Neural progenitor cell (in vitro differentiated cells): ENCODE measurements around the gene IL17RA. TPM values are rescaled to one million over a fixed set of nuclear protein-coding genes. Genes with fewer than 3 reads are reported as not detected.

Experiments
- DNase-seq: peaks from one replicate; pipeline ENCODE4 v3.0.0-alpha.2; 2016; ENCODE audit warnings: low spot score
- H2AFZ ChIP-seq: fragments of 200-600 bp; sonication (generic); replicated peaks from 2 replicates; pipeline ENCODE4 v1.6.1; 2016; ENCODE audit warnings: antibody characterized with exemption
- H3F3A ChIP-seq: fragments of 200-600 bp; sonication (generic); 2 replicates; pipeline ENCODE4 v1.6.1; 2016; ENCODE audit warnings: antibody characterized with exemption, low read depth
- H3K27ac ChIP-seq: fragments of 200-600 bp; sonication (generic); 2 replicates; pipeline ENCODE4 v1.5.1; 2016; ENCODE audit warnings: mild to moderate bottlenecking
- H3K27me3 ChIP-seq: fragments of 200-600 bp; sonication (generic); 2 replicates; pipeline ENCODE4 v1.6.1; 2016; ENCODE audit warnings: mild to moderate bottlenecking, moderate library complexity
- H3K36me3 ChIP-seq: fragments of 200-600 bp; sonication (generic); 2 replicates; pipeline ENCODE4 v1.5.1; 2016
- H3K4me1 ChIP-seq: fragments of 200-600 bp; sonication (generic); 2 replicates; pipeline ENCODE4 v1.6.1; 2016; ENCODE audit warnings: mixed run types
- H3K4me2 ChIP-seq: fragments of 200-600 bp; sonication (generic); 2 replicates; pipeline ENCODE4 v1.6.1; 2016
- H3K4me3 ChIP-seq: fragments of 200-600 bp; sonication (generic); 2 replicates; pipeline ENCODE4 v1.5.1; 2016
- H3K79me2 ChIP-seq: fragments of 200-600 bp; sonication (generic); 2 replicates; pipeline ENCODE4 v1.6.1; 2016; ENCODE audit warnings: low read depth
- H3K9ac ChIP-seq: fragments of 200-600 bp; sonication (generic); 2 replicates; pipeline ENCODE4 v1.6.1; 2016
- H3K9me3 ChIP-seq: fragments of 200-600 bp; sonication (generic); 2 replicates; pipeline ENCODE4 v1.5.1; 2016; ENCODE audit warnings: low read depth
- H4K20me1 ChIP-seq: fragments of 200-600 bp; sonication (generic); 2 replicates; pipeline ENCODE4 v1.6.1; 2016; ENCODE audit warnings: low read depth
- H3K27ac Mint-ChIP-seq: 3 replicates; pipeline ENCODE4 v1.8.0; 2021; ENCODE audit warnings: mixed read lengths
- H3K27me3 Mint-ChIP-seq: 2 replicates; pipeline ENCODE4 v1.8.0; 2022; ENCODE audit warnings: low read depth, mild to moderate bottlenecking, inconsistent platforms, moderate library complexity, mixed read lengths; ENCODE audit not compliant: insufficient read depth
- H3K36me3 Mint-ChIP-seq: 3 replicates; pipeline ENCODE4 v1.8.0; 2021; ENCODE audit warnings: mixed read lengths
- H3K4me1 Mint-ChIP-seq: 3 replicates; pipeline ENCODE4 v1.8.0; 2021; ENCODE audit warnings: mixed read lengths
- H3K4me3 Mint-ChIP-seq: 3 replicates; pipeline ENCODE4 v1.8.0; 2021; ENCODE audit warnings: mild to moderate bottlenecking, moderate library complexity, mixed read lengths
- H3K9me3 Mint-ChIP-seq: 3 replicates; pipeline ENCODE4 v1.8.0; 2020; ENCODE audit warnings: mixed read lengths
- EZH2 ChIP-seq: fragments of 200-600 bp; sonication (generic); IDR thresholded peaks from 2 replicates; pipeline ENCODE4 v1.6.1; 2017; ENCODE audit warnings: antibody characterized with exemption, mild to moderate bottlenecking, moderate library complexity
- EZH2phosphoT487 ChIP-seq: fragments of 200-600 bp; sonication (generic); IDR thresholded peaks from 2 replicates; pipeline ENCODE4 v1.6.1; 2017; ENCODE audit warnings: antibody characterized with exemption
- total RNA-seq: library from RNA; depleted of rRNA; stranded (reverse); fragments of >200 nt; gene quantifications from 2 replicates; pipeline ENCODE4 v1.2.3, GENCODE V29; 2015; ENCODE audit warnings: low replicate concordance
- TF ChIP-seq, protein P1 (sequence below): fragments of 200-600 bp; sonication (generic); IDR thresholded peaks from 2 replicates; pipeline ENCODE4 v1.5.1; 2017; ENCODE audit warnings: antibody characterized with exemption, mild to moderate bottlenecking

The IL17RA gene
- total RNA-seq, 1 donor from 2014 or later = 5.2 TPM

DNA sequence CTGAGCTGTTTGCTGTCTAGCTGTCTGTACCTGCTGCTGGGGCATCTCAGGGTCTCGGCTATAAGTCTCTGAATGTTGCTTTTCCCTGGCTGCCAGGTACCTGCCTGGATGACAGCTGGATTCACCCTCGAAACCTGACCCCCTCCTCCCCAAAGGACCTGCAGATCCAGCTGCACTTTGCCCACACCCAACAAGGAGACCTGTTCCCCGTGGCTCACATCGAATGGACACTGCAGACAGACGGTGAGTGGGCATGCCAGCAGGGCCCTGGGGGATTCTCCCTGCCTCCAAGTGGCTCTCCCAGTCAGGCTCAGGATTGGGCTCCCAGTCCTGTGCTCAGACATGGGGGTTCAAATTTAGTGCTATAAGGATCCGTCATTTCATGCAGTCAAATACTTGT lies 12.9 kb downstream of the IL17RA start:
- Histone ChIP-seq H3K36me3 (no peaks in the 10 kb centered on the region), H3K4me2 (no peak overlapping the region), H3K9me3 (no peaks in the 10 kb centered on the region), H3K27ac (no peak overlapping the region), H3K9ac (no peak overlapping the region), H2AFZ (no peak overlapping the region), H3K27me3 (no peaks in the 10 kb centered on the region), H3F3A (no peaks in the 10 kb centered on the region), H4K20me1 (peaks cover 3% of the 10 kb centered on the region), H3K4me3 (no peak overlapping the region), H3K4me1 (no peaks in the 10 kb centered on the region), H3K79me2 (no peaks in the 10 kb centered on the region)
- Mint-ChIP-seq H3K36me3 (peaks cover 4% of the 10 kb centered on the region), H3K9me3 (no peaks in the 10 kb centered on the region), H3K4me3 (no peak overlapping the region), H3K27ac (no peak overlapping the region), H3K4me1 (peaks cover 3% of the 10 kb centered on the region), H3K27me3 (peaks cover 15% of the 10 kb centered on the region)
- TF ChIP-seq, protein P1, sequence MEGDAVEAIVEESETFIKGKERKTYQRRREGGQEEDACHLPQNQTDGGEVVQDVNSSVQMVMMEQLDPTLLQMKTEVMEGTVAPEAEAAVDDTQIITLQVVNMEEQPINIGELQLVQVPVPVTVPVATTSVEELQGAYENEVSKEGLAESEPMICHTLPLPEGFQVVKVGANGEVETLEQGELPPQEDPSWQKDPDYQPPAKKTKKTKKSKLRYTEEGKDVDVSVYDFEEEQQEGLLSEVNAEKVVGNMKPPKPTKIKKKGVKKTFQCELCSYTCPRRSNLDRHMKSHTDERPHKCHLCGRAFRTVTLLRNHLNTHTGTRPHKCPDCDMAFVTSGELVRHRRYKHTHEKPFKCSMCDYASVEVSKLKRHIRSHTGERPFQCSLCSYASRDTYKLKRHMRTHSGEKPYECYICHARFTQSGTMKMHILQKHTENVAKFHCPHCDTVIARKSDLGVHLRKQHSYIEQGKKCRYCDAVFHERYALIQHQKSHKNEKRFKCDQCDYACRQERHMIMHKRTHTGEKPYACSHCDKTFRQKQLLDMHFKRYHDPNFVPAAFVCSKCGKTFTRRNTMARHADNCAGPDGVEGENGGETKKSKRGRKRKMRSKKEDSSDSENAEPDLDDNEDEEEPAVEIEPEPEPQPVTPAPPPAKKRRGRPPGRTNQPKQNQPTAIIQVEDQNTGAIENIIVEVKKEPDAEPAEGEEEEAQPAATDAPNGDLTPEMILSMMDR = no peak
- TF ChIP-seq EZH2 (no peak), EZH2phosphoT487 (no peak)
- no peak for DNase-seq

DNA sequence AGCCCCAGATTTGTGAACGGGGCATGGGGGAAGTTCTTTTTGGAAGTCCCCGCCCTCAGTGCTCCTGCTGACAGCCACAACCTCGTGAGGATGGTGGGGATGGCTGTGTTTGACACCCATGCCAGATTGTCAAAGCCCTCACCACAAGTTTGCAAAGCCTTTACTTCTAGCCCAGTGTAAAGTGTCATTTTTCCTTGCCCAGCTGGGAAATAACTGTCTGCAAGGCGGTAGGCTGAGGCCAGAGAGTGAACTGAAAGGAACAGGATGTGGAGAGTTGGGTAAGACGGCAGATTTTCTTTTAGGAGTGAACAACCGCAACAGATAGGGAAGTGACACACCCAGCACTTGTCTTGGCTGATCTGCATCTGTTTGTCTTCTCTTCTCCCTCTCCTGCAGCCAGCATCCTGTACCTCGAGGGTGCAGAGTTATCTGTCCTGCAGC lies 13.6 kb downstream of the IL17RA start:
- H3K27ac Mint-ChIP-seq = no peak overlapping the region

DNA sequence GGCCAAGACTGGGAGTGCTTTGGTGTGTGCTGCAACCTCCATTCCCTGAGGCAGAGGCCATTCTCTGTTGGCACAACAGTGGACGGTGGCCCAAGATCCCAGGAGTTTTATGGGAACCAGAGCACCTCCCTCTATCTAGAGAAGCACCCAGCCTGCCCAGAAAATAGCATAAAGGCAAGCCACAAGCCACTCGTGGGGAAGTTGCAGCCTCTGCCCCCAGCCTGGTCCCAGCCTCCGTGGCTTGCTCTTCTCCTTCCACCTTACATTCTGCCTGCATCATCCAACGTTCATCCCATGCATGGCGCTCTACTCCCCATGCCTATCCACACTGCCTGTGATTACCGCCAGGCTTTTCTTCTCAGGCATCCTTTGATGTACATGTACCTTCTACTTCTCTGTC lies 15.8 kb downstream of the IL17RA start:
- H3K4me3 Mint-ChIP-seq = no peak overlapping the region
- Histone ChIP-seq H3K9me3 (no peaks in the 10 kb centered on the region), H3K9ac (no peak overlapping the region), H3K79me2 (no peaks in the 10 kb centered on the region), H3K27ac (no peak overlapping the region), H3K4me2 (no peak overlapping the region), H3K27me3 (no peaks in the 10 kb centered on the region), H2AFZ (no peak overlapping the region), H3K4me3 (no peak overlapping the region), H3K36me3 (no peaks in the 10 kb centered on the region), H4K20me1 (peaks cover 3% of the 10 kb centered on the region), H3K4me1 (no peaks in the 10 kb centered on the region), H3F3A (no peaks in the 10 kb centered on the region)
- H3K9me3 Mint-ChIP-seq = no peaks in the 10 kb centered on the region
- TF ChIP-seq, protein P1 = no peak
- no peak for TF ChIP-seq EZH2
- no peak for TF ChIP-seq EZH2phosphoT487
- H3K4me1 Mint-ChIP-seq = peaks cover 3% of the 10 kb centered on the region
- no peak for DNase-seq
- H3K27ac Mint-ChIP-seq = no peak overlapping the region
- H3K27me3 Mint-ChIP-seq = peaks cover 10% of the 10 kb centered on the region
- H3K36me3 Mint-ChIP-seq = peaks cover 4% of the 10 kb centered on the region

More for the DNA sequence above, 13.6 kb downstream of the IL17RA start:
- Histone ChIP-seq H4K20me1 (peaks cover 3% of the 10 kb centered on the region), H2AFZ (no peak overlapping the region), H3F3A (no peaks in the 10 kb centered on the region), H3K36me3 (no peaks in the 10 kb centered on the region), H3K4me3 (no peak overlapping the region), H3K9ac (no peak overlapping the region), H3K4me2 (no peak overlapping the region), H3K27ac (no peak overlapping the region), H3K27me3 (no peaks in the 10 kb centered on the region), H3K4me1 (no peaks in the 10 kb centered on the region), H3K9me3 (no peaks in the 10 kb centered on the region), H3K79me2 (no peaks in the 10 kb centered on the region)
- H3K27me3 Mint-ChIP-seq = peaks cover 15% of the 10 kb centered on the region
- no peak for DNase-seq
- no peak overlapping the region for H3K4me3 Mint-ChIP-seq
- peaks cover 4% of the 10 kb centered on the region for H3K36me3 Mint-ChIP-seq
- H3K4me1 Mint-ChIP-seq = peaks cover 3% of the 10 kb centered on the region
- H3K9me3 Mint-ChIP-seq = no peaks in the 10 kb centered on the region
- TF ChIP-seq, protein P1 = no peak
- no peak for TF ChIP-seq EZH2
- TF ChIP-seq EZH2phosphoT487 = no peak
